ENCODE results near the gene ADAM17.
A peak's percentile ranks its signal among the peaks of the same experiment; 100 is the strongest.
"Not testable (repeated sequence)": the region's sequence is repeated elsewhere in the genome, so short reads cannot be mapped to it uniquely, and the experiment has no call there.

ADAM17 gene

DNA sequence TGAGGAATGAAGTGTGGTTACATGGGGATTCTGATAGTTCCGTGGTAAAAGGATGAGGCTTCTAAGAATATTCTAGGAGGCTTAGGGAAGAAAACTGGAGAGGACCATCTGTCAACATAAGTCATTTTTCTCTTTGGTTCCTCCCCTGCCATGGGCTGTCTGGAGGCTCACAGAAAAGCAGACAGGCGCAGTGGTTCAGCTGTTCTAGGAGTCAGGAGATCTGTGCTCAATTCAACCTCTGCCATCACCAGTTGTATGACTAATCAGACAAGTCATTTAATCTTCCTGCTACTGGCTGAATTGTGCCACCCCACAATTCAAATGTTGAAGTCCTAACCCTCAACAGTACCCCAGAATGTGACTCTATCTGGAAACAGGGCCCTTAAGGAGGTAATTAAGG lies 36.4 kb downstream of the ADAM17 start:
- DNase-seq (ENCODE audit: low read depth): no peak

DNA sequence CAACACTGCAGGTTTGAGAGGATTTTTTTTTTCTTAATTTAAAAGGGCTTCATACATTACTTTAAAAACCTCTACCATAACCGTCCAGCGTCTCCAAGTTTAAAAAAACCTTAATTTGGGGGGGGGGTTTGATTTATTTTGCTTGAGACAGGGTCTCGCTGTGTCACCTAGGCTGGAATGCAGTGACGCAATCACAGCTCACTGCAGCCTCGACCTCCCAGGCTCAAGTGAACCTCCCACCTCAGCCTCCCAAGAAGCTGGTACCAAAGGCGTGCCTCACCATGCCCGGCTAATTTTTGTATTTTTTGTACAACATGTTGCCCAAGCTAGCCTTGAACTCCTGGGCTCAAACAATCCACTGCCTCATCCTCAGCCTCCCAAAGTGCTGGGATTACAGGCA lies 36.9 kb downstream of the ADAM17 start:
- no peak for DNase-seq (ENCODE audit: low read depth)

DNA sequence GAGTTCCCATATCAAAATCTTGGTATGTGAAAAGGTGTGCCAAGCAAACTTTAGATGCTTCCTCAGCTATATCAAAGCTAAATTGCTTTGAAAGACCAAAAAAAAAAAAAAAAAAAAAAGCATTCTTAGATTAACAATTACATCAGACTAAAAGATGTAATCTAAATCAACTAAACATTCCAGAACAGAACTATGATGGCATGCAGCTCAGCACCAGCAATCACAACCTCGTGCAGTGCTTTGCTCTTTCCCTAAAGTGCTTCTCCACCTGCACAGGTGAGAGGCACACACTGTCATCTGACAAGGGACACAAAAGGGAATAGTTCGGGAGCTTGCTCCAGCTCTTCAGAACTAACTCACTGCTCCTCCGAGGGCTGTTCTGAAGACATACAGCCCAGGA lies 37.5 kb downstream of the ADAM17 start:
- DNase-seq (ENCODE audit: low read depth): no peak

DNA sequence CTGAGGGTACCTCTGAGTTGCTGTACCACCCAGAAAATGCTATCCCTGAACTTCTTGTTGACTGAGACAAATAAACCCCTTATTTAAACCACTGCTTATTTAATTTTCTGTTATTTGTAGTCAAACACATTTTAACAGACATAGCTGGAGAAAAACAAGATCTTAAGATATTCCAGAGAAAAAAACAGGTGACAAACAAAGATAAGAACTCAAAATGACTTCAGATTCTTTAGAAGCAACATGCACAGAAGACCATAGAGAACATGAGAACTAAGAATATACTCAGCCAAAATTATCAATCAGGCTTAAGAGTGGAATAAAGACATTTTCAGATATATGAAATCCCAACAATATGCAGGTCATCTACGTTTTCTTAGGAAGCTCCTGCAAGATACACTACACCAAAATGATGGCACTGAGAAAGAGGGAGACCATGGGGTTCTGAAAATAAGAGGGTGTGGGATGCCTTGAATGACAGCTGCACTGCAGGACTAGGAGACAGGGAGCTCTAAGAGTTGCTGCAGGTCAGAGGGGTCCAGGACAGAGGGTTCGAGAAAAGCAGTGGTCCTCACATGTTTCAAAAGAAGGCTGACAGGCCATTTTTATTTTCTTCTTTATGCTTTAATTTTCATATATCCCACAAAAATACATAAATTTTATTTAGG lies 38.4 kb downstream of the ADAM17 start:
- no peak for DNase-seq (ENCODE audit: low read depth)

DNA sequence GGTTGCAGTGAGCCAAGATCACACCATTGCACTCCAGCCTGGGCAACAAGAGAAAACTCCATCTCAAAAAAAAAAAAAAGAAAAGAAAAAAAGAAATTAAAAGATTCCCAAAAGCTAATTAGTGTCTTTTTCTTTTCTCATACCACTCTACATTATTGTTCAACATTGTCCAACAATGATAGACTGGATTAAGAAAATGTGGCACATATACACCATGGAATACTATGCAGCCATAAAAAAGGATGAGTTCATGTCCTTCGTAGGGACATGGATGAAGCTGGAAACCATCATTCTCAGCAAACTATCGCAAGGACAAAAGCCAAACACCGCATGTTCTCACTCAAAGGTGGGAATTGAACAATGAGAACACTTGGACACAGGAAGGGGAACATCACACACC lies 41.7 kb downstream of the ADAM17 start:
- not testable (repeated sequence) for DNase-seq (ENCODE audit: low read depth)

DNA sequence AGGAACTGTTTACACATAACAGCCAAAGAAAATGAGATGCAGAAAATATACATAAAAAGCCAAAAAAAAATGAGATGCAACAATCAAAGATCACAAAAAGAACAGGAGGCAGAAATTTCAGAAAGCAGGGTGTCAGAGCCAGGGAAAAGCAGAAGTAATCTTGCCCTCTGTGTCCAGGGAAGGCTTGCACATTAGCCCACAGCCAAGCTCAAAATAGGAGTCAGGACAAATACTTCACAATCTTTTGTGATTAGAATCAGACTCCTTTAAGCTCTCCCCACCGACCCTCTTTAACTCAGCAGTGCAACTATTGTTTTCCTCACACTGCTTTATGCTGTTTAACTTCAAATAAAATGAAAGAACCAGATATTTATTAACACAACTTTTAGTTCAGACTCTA lies 46.7 kb downstream of the ADAM17 start:
- no peak for DNase-seq (ENCODE audit: low read depth)

DNA sequence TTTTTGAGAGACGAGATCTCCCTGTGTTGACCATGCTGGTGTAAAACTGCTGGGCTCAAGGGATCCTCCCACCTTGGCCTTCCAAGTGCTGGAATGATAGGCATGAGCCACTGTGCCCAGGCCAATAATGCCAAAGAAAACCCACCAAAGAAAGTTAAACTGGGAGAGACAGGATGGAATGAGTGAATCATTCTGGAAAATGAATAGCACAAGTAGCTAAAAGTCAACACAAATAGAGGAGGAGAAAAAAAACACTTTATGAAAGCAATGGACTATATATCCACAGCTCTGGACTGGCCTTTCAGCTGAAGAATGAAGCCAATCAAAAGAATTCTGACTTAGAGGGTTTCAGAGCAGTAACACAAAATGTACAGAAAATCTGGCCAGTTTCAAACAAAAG lies 57.4 kb downstream of the ADAM17 start:
- no peak for DNase-seq (ENCODE audit: low read depth)

DNA sequence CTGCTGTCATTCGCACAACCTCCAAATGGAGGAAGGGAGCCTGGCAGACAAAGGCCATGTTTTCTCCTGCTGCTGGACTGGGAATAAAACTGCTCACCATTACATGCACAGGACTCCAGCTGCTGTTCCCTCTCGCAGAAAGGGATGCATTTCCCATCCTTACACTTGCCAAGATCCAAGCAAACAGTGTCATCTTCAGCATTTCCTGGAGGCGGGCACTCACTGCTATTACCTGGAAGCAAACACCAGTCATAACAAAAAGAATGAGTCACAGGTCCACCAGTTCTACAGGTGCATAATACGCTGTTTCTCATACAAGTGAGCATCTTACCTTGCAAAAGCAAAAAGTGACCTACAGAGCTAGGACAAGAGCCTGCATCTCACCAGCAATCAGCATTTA lies 58.6 kb downstream of the ADAM17 start:
- DNase-seq (ENCODE audit: low read depth): no peak

DNA sequence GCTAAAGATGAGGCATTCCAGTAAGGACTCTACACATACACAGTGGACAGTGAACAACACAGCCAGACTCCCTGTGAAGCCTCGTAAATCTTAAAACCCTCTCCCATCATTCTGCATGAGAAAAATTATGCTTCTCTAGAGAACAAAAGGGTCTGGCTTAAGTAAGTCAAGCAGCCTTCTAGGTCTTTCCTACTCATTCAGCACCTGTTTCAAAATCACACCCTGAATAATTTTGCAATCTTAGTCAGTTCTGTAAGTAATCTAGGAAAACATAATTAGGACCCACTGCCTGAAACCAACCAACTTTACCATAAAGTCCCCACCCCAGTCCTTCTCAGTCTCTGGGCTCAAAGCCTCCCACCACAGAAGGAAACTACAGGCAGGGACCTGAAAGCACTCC lies 61.5 kb downstream of the ADAM17 start:
- DNase-seq (ENCODE audit: low read depth): no peak

DNA sequence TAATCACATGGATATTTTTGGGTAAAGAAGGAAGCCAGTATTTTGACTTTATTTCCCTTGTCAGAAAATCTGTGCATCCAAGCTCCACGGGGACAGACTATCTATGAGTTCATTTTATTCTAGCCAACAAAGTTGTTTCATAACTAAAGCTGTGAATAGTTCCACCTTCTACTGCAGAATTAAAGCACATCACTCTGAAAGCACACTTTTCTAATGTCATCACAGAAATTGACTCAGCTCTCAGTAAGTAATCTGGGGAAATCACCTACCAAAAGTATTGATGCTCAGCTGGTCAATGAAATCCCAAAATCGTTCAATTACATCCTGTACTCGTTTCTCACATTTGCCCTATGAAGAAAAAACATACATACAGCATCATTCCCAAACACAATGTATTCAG lies 62.2 kb downstream of the ADAM17 start:
- no peak for DNase-seq (ENCODE audit: low read depth)

DNA sequence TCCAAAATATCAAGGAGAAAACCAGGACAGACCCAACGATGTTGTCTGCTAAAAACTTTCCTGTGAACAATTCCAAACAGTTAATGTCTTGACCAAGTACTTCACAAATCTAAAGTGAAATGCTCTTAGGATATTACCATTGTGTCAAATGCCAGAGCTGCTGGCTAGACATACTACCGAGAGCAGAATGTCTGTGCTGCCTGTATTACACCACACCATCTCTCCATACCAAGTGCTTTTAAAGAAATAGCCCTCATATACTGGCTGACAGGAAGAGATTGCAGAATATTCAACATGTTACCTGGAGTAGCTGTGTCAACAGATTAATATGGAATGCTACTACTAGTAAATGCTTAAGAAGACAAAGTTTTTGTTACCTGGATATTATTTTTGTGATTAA lies 62.7 kb downstream of the ADAM17 start:
- DNase-seq (ENCODE audit: low read depth): no peak

DNA sequence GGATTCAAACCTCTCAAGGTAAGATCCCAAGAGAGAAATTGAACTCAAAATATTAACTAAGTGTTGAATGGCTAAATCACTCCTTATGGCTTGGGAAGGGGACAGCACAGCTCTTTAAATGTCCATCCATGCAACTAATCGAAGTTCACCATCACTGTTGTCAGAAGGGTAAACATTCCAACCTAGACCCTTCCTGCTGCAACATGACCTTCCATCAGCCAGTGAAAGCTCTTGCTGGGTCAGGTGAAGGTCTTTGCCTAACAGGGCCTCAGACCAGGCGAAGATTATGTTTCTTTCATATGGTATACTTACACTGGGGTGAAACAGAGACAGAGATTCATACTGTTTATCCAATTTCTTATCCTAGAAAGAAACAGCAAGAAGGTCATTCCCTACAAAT lies 64.8 kb downstream of the ADAM17 start:
- DNase-seq (ENCODE audit: low read depth): no peak

DNA sequence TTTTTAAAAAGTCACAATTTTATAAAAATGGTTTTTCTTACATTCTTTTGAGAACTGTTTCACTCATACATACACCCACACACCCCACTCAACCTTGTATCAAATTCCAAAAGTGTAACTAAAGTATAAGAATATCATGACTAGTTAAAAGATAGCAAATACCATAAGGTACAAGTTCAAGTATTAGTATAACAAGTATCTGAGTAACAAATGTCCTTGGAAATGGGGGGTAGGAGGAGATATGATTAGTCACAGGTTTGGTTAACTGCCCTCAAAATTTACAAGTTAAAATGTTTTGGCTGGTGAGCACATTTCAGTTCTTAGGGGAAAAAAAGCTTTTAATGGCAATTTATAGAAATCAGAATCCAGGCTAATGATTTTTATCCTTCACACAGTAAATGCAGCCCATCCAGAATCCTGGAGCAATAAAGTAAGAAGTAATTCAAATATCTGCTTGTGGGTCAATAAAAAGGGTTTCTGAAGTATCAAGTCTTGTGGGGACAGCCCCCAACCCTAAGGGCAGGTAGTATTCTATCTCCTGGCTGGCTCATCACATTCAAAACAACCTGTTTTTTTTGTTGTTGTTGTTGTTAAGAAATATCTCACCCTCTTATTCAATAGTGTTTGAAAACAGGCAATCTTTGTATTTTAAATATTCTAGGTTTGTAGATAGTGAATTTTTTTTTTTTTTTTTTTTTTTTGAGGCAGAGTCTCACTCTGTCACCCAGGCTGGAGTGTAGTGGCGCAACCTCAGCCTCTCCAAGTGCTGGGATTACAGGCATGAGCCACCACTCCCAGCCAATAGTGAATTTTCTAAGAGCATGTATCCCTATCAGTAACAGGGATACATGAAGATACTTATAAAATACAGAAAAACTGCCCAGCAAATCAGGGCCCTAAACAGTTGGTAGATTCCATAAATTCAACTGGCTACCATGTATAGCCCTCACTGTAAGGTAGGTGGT lies 66.8 kb downstream of the ADAM17 start:
- no peak for DNase-seq (ENCODE audit: low read depth)

DNA sequence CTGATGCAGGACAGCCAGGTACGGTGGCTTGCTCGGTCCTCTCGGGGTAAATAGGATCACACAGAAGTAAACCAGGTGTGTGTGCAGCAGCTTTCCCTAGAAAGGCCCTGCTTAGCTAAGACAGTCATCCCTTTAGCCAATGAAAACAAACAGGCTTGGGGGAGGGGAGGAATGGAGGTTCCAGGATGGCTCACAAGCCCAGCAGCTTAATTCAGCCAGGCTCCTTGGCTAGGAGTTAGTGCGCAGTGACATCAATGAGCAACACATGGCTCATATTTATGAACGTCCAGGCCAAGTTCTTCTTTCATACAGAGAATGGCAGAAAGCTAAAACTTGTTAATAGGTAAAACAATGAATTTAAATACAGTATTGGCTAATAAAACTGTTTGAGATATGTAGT lies 71.1 kb downstream of the ADAM17 start:
- no peak for DNase-seq (ENCODE audit: low read depth)

DNA sequence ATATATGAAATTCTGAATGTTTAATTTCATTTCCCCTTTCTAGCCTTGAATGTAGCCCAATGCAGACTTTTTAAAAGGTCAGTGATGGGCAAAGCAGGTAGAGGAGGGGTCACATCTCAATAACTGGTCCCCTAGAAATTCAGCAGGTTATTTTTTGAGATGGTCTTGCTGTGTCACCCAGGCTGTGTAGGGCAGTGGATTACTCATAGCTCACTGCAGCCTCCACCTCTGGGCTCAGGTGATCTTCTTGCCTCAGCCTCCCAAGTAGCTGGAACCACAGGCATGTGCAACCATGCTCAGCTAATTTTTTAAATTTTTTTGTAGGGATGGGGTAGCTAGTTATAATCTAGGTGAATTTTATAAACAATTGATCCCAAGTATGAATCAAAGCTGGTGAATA lies 72.5 kb downstream of the ADAM17 start:
- DNase-seq (ENCODE audit: low read depth): no peak

DNA sequence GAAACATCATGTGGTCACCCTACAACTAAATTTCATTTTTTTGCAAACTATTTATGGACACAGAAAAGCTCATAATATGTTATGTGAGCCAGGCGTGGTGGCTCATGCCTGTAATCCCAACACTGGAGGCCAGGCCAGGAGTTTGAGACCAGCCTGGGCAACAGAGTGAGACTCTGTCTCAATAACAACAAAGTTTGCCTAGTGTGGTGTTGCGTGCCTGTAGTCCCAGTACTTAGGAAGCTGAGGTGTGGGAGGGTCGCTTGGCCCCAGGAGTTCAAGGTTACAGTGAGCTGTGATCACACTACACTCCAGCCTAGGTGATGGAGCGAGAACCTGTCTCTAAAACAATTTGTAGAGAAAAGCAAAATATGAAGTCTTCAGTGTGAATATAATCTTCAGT lies 75.5 kb downstream of the ADAM17 start:
- no peak for DNase-seq (ENCODE audit: low read depth)

DNA sequence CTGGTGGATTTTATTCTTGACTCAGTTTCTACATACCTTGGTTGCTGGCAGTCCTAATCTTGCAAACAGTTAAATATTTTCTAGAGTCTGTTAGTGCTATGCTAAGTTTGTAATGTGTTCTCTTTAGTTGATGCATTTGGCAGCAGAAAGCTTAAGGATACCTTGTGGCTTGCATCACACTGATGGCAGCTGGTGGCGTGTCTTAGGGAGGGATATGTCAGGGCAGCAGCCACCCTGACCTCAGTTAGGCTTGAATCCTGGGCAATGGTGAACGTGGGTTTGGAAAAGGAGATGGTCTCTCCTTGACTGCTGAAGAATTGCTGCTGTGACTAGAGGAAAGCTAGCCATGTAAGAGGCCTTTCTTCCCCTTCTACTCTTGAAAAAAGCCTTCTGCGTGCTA lies 77.1 kb downstream of the ADAM17 start:
- DNase-seq (ENCODE audit: low read depth): no peak

DNA sequence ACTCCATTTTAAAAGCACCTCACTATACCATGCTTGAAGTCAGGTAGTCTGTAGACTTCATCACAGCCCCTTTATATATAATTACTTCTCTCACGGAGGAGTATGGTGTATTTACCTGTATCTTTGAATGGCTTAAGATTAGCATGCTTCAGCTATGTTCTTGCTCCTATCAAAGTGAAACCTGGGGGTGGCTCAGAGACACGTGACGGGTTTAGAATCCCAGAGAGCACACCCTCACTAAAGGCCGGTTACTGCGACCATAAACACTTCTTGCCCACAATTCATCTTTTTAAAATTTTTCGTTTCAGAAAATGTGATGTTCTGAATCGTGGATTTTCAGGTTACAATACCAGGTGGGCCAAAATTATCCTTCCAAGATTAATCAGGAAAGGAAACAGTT lies 77.7 kb downstream of the ADAM17 start:
- no peak for DNase-seq (ENCODE audit: low read depth)

DNA sequence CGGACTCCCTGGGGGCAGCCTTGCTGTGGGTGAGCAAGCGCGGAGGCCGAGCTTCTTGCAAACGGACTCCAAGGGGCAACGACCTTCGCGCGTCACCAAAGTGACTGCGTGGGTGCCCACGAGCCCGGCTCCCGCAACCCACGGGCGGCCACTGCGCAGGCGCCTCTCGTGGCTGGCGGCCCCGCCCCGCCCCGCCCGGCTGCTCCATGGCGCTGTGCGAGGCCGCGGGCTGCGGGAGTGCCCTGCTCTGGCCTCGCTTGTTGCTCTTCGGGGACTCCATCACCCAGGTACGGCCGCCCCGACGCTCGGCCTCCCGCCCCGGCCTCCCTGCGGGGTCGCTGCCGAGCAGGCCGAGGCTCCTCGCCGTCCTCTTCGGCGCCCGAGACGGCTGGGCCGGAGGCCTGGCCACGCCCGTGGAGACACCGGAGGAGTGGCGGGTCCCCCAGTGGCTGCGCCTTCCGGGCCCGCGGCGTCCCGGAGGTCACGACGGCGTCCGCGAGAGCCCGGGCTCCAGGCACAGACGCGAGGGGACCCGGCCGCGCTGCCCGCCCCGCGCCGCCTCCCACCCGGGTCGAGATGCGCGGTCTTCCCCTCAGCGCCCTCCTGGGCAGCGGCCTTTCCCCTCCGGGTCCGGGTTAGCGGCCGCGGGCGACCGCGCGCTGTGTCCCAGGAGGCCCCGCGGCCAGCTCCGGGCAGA lies 81.1 kb downstream of the ADAM17 start, which contains the start of gene IAH1:
IAH1 (plus strand) TSS at position 191 of the 697 bp plus-strand sequence; CDS start at position 207, 16 bp downstream.
- DNase-seq (ENCODE audit: low read depth): peak; percentile 64

DNA sequence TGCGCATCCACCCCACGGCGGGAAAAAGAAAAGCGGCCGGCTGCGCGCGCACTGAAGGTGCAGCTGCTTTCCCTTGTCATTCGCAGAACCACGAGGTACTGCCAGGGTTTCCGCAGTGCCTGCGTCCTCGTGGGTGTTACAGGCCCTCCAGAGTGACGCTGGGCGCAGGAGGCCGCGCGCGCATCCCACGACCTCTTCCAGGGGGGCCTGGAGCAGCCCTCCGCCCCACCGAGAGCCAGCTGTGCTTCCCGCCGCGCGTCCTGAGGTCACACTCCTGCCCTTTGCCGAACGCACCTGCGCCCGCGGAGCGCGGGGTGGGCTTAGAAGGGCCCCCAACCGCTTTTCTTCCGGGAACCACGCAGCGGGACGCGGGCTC lies 81.7 kb downstream of the ADAM17 start:
- DNase-seq (ENCODE audit: low read depth): peak; percentile 53

DNA sequence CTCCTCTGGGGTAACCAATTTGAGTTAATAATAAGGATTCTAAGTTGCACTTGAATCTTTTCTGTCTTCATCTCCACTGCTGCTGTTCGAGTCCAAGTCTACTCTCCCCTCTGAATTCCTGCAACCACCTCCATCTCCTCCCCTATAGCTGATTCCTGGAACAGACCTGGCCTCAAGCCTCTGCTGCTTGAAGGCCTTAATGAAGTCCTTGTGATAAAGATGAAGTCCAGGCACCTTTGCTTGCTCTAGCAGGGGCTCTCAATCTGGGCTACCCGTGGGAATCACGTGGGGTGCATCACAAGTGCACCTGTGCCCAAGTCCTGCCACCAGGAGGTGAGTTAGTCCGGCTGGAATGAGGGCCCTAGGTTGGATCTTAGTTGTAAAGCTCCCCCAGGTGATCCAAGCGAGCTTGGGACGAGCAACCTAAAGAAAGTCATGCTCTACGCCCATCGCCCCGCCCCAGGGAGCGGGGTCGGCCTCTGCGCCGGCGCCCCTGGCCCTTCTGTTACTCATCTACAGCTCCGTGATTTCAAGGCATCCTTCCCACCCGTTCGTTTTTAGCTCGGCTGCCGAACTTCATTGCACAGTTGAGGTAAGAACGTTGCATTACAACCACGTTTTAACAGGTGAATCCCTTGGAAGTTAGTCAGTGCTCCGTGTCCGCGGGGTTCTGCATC lies 82.2 kb downstream of the ADAM17 start:
- no peak for DNase-seq (ENCODE audit: low read depth)

DNA sequence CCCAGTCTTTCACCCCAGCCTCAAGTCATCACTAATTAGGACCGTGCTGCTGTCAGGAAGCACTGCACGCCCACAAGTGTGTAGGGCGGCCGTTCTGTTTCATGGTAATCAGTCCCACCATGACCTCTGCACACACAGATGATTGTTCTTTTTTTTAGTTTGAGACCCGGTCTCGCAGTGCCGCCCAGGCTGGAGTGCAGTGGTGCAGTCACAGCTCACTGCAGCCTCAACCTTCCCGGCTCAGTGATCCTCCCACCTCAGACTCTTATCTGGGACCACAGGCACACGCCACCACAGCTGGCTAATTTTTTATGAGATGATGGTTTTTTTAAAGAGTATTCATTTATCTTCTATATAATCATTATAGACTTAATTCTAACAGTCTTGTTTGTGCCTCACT lies 83.1 kb downstream of the ADAM17 start:
- DNase-seq (ENCODE audit: low read depth): no peak
